Activated CD4-positive, alpha-beta T cell treated with anti-CD3 and anti-CD28 coated beads for 24 hours (primary cell): ENCODE data around the gene ADCY2.
"Not testable (repeated sequence)": the region's sequence is repeated elsewhere in the genome, so short reads cannot be mapped to it uniquely, and the experiment has no call there.

ENCODE experiments used
- DNase-seq, 2 donors: peaks; one replicate each; pipeline ENCODE4 v3.0.0-alpha.2; 2020; ENCODE audit warnings: low read depth in 2 of 2

Gene ADCY2

GRCh38 chr5:7395432-7395946 lies 449 bp upstream of the ADCY2 start:
- no peak for DNase-seq

- DNase-seq = no peak
Measured at GRCh38 chr5:7396713-7397454, 946 bp downstream of the ADCY2 start.

- DNase-seq = no peak
Measured at GRCh38 chr5:7397937-7398336, 2.0 kb downstream of the ADCY2 start.

- no peak for DNase-seq
Measured at GRCh38 chr5:7398596-7399280, 2.8 kb downstream of the ADCY2 start.

GRCh38 chr5:7405277-7405676 lies 9.3 kb downstream of the ADCY2 start:
- no peak for DNase-seq

- no peak for DNase-seq
Measured at GRCh38 chr5:7410936-7411511, 15.1 kb downstream of the ADCY2 start.

- no peak for DNase-seq
Measured at GRCh38 chr5:7412409-7412808, 16.5 kb downstream of the ADCY2 start.

- DNase-seq = no peak
Measured at GRCh38 chr5:7415123-7415522, 19.2 kb downstream of the ADCY2 start.

GRCh38 chr5:7415587-7416535 lies 19.9 kb downstream of the ADCY2 start:
- no peak for DNase-seq

- no peak for DNase-seq
Measured at GRCh38 chr5:7418276-7418675, 22.3 kb downstream of the ADCY2 start.

GRCh38 chr5:7419367-7419766 lies 23.4 kb downstream of the ADCY2 start:
- no peak for DNase-seq

GRCh38 chr5:7419846-7420245 lies 23.9 kb downstream of the ADCY2 start:
- no peak for DNase-seq

- no peak for DNase-seq
Measured at GRCh38 chr5:7420510-7421280, 24.8 kb downstream of the ADCY2 start.

GRCh38 chr5:7422316-7423106 lies 26.6 kb downstream of the ADCY2 start:
- no peak for DNase-seq

- DNase-seq = not testable (repeated sequence)
Measured at GRCh38 chr5:7423231-7423630, 27.3 kb downstream of the ADCY2 start.

- DNase-seq = no peak
Measured at GRCh38 chr5:7425830-7426229, 29.9 kb downstream of the ADCY2 start.

GRCh38 chr5:7426284-7426683 lies 30.3 kb downstream of the ADCY2 start:
- DNase-seq = no peak

GRCh38 chr5:7434914-7435313 lies 39.0 kb downstream of the ADCY2 start:
- DNase-seq = no peak

- no peak for DNase-seq
Measured at GRCh38 chr5:7435503-7435902, 39.6 kb downstream of the ADCY2 start.

GRCh38 chr5:7436521-7436920 lies 40.6 kb downstream of the ADCY2 start:
- DNase-seq = no peak
